ENCODE data around the gene AMTN.
A peak's percentile ranks its signal among the peaks of the same experiment; 100 is the strongest.

The AMTN gene

GRCh38 chr4:70559924-70560323, 41.6 kb downstream of the AMTN start:
- no peak for DNase-seq (ENCODE audit: low read depth, low spot score)

- DNase-seq (ENCODE audit: low read depth, low spot score), result peak; percentile 35
Measured at GRCh38 chr4:70564033-70564432, 45.7 kb downstream of the AMTN start.

- DNase-seq (ENCODE audit: low read depth, low spot score), result no peak
Measured at GRCh38 chr4:70570796-70571195, 52.4 kb downstream of the AMTN start.

- DNase-seq (ENCODE audit: low read depth, low spot score), result peak; percentile 76
Measured at GRCh38 chr4:70571772-70572171, 53.4 kb downstream of the AMTN start.

- no peak for DNase-seq (ENCODE audit: low read depth, low spot score)
Measured at GRCh38 chr4:70575964-70576363, 57.6 kb downstream of the AMTN start.

- DNase-seq (ENCODE audit: low read depth, low spot score), result peak; percentile 31
Measured at GRCh38 chr4:70577220-70577927, 59.0 kb downstream of the AMTN start.

GRCh38 chr4:70581980-70582379, 63.6 kb downstream of the AMTN start:
- DNase-seq (ENCODE audit: low read depth, low spot score), result no peak

All from ELF-1 (cell line).